HG02571 (cell line): Measurements from ENCODE around the gene IFITM2.
"Not testable (repeated sequence)": the region's sequence is repeated elsewhere in the genome, so short reads cannot be mapped to it uniquely, and the experiment has no call there.

Experiments used
- ATAC-seq: cut with Tn5 transposase; IDR thresholded peaks from one replicate; pipeline ENCODE4 v1.9.1; 2021; ENCODE audit warnings: mild to moderate bottlenecking, moderate library complexity; ENCODE audit not compliant: unreplicated experiment

IFITM2 gene

DNA sequence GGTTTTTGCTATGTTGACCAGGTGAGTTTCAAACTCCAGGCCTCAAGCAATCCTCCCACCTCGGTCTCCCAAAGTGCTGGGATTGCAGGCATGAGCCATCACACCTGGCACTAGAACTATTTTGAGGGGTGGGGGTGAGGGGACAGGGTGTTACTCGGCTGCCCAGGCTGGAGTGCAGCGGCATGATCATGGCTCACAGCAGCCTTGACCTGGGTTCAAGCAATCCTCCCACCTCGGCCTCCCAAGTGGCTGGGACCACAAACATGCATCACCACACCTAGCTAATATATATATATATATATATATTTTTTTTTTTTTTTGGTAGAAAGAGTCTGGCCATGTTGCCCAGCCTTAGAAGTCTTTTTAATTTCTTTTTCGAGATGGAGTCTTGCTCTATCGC, 30.1 kb downstream of the IFITM2 start:
- no peak for ATAC-seq

DNA sequence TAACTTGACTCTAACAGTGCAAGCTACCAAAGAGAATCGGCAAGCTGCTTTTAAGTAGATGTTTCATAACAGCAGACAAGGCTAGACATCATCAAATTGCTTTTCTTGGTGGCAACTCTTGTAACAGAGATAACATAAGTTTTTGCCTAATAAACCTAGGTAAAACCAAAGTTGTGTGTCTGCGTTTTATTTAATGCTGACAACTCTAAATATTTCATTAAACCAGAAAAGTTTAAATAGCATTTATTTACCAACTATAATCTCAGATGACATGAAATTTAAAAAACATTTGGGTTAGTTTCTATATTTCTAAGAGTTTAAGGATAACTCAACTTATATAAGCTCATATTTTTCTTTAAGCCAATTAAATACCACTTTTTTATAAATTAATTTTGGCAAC, 32.3 kb downstream of the IFITM2 start:
- ATAC-seq = no peak

DNA sequence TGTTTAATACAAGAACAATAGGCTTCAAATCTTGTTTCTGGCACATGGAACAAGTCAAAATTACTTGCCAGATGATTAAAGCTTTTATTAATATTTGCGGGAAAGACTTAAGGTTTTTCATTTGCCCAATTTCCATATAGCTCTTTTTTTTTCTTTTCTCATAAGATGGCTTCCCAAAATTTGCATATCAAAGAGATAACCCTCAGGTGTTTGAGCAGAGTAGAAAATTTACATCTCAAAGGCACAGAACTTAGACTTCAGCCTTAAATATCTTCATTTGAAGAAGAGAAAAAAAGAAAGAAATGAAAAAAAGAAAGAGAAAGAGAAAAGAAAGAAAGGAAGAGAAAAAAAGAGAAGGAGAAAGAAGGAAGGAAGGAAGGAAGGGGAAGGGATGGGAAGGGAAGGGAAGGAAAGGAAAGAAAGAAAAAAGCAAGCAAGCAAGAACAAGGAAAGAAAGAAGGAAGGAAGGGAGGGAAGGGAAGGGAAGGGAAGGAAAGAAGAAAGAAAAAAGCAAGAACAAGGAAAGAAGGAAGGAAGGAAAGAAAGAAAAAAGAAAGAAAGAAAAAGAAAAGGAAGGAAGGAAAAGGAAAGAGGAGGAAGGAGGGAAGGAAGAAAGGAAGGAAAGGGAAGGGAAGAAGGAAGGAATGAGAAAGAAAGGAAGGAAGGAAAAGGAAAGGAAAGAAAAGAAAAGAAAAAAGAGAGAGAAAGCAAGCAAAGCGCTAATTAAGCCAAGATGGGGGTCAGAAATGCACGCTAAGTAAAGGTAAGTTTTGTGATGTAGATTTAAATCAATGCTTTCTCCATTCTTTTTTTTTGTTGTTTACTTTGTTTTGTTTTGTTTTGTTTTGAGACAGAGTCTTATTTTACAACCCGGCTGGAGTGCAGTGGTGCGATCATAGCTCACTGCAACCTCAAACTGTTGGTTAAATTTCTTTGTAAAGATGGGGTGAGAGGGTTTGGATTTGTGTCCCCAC, 33.2 kb downstream of the IFITM2 start:
- ATAC-seq = no peak

DNA sequence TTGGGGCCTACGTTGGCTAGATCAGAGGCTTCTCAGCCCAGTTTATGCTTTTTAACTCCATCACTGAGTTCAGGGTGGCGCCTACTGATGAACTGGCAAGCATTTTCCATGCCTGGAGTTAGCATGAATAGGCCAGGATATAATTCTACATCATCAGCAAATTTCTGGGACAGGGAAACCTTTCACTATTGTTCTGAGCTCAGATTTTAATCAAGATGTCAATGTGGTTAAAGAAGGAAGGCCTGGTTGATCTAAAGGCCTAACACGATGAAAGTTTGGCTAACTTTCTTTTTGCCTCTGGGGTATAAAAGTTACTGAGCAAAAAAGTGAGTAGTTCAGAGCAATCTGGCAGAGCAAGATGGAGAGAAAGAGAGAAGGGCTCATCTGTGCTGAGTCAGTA, 34.7 kb downstream of the IFITM2 start:
- no peak for ATAC-seq

DNA sequence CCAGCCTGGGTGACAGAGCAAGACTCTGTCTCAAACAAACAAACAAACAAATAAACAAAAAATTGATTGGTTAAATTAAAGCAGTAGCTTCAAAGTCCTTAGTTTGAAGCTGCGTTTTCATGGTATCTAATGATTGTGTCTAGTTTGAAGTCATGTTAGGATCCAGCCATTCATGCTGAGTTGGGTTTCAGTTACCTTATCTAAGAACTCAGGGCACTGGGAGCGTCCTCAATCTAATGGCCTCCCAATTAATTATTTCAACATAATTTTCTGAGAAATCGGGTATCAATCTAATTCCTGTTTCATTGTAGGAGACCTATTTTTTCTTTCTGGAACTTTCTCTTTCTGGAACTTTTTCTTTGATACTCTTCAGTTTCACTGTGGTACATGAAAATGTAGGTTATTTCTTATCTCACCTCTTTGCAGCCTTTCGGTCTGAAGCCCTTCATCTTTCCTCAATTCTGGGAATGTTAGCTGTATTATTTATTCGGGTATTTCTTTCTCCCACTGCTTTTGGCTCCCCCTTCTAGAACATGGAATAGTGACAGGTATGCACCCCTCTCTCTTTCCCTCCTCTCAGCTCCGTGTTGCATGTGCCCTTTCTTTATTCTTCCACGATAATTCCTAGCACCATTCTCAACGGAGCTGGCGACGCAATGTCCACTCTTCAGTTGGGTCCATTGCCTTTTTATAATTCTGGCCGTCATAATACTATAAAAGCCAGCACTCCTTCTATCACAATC, 37.4 kb downstream of the IFITM2 start:
- ATAC-seq = no peak

DNA sequence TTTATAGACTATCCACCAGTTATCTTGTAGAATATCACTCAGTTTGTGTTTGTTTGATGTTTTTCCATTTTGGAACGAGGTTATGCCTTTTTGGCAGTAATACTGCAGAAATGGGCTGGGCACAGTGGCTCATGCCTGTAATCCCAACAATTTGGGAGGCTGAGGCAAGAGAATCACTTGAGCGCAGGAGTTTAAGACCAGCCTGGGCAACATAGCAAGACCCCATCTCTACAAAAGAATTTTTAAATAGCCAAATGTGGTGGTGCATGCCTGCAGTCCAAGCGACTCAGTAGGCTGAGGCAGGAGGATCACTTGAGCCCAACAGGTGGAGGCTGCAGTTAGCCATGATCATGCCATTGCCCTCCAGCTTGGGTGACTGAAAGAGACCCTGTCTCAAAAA, 38.9 kb downstream of the IFITM2 start:
- ATAC-seq = no peak

DNA sequence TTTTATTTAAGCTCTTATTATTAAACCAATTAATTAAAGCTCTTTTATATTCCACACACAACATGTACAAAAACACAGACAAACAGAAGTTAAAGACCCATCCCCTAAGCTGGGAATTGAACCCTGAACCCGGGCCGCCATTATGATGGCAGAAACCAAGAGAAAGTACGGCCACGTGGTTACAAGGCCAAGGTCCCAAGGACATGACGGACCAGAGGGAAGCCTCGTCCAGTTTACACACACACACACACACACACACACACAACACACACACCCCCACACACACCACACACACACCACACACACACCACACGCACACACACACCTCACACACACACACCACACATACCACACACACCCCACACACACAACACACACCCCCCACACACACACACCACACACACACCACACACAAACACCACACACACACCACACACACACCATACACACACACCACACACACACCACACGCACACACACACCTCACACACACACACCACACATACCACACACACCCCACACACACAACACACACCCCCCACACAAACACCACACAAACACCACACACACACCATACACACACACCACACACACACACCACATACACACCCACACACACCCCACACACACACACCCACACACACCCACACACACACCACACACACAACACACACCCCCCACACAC, 41.8 kb downstream of the IFITM2 start:
- not testable (repeated sequence) for ATAC-seq

DNA sequence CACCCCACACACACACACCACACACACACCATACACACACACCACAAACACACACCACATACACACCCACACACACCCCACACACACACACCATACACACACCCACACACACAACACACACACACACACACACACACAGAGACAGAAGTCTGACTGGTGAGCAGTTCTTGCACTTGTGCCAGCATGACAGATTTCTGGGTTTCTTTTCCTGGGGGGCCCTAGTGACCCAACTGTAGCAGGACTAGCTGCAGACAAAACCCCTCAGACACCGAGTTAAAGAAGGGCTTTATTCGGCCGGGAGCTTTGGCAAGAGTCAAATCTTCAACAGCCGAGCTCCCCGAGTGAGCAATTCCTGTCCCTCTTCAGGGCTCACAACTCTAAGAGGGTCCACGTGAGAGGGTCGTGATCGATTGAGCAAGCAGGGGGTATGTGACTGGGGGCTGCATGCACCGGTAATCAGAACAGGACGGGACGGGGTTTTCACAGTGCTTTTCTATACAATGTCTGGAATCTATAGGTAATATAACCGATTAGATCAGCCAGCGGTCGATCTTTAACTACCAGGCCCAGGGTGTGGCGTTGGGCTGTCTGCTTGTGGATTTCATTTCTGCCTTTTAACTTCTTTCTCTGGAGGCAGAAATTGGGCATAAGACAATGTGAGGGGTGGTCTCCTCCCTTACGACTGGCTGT, 42.6 kb downstream of the IFITM2 start:
- not testable (repeated sequence) for ATAC-seq

DNA sequence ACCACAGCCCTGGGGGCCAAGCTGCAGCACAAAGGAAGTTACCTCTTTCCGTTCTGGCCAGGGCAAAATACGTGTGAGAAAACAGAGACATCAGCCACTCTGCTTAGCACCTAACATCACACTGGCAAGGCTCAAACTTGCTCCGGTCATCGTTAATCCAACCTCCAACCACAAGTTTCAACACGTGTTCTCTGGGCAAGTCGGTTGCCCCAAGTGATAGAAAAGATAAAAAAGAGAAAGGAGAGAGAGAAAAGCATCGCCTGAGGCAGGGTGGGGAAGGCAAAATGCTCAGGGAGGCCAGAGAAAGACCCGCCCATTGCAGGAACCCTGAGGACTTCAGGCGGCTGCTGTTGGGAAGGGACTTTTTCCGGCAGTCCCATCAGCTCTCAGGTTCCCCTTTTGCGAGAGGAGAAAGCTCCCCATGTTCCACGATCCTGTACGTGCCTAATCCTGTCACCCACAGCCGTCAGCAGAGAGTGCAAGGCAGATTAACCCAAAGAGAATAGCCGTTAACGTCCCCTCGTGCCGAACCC, 43.2 kb downstream of the IFITM2 start:
- no peak for ATAC-seq

DNA sequence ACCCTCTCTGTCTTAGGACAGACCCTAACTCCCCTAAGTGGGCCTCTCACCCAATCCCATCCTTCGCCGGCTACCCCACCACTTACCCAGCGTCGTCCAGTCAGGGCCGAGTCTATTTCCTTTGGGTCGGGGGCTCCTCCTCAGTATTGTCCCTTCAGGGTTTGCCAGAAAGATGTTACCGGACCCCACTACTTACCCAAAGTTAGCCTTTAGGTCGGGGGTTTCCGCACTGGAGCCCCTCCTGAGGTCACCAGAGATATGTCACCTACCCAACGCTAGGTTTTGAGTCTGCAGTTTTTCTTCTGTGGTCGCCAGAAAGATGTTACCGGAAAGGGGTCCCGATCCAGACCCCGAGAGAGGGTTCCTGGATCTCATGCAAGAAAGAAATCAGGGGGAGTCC, 43.8 kb downstream of the IFITM2 start:
- ATAC-seq = no peak

DNA sequence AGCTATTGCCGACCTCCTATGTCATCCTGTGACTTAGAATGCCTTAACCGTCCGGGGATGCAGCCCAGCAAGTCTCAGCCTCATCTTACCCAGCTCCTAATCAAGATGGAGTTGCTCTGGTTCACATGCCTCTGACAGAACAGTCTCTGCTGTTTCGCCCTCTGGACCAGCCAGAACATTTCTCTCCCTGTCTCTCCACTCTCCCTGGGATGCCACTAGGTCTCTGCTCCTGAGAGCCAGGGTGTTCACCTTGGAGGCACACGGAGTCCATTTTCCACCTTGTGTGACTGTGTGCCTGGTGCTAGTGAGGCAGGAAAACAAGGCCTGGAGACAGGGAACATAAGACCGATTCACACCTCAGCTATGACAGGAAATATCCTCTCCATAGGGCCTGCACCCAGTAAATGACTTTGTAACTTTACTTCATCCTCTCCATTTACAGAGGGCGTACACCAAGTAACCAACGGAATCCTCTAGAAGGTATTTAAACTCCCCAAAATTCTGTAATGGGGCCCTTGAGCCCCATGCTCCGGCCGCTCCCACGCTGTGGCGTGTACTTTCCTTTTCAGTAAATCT, 44.9 kb downstream of the IFITM2 start:
- no peak for ATAC-seq

DNA sequence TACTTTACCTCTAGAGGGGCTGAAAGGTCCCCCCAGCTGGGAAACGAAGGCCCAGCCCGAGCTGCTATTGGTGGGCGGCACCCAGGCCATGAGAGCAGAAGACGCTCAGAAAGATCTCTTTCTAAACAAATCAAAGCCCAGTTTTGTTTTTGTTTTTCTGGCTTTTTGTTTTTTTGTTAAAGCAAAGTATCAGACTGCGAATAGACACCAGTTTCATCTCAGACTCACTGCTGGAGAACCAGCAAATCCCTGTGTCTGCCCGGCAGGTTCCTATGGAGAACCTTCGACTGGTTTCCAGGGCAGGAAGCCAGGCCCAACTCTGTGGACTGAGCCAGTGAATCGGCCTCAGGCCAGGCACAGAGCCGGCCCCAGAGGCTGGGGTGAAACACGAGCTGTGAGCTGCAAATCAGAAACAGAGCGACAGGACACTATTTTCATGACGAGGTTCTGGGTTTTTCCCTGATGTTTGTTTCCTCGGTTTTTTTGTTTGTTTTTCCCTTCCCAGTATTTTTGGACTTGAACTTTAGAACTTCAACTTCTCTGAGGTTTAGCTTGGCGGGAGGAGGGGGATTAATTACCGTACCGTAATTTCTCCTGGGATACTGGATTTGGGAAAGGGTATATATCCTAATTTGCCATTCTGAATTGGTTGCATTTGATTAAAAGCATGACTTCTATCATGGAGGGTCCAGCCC, 45.7 kb downstream of the IFITM2 start:
- no peak for ATAC-seq

DNA sequence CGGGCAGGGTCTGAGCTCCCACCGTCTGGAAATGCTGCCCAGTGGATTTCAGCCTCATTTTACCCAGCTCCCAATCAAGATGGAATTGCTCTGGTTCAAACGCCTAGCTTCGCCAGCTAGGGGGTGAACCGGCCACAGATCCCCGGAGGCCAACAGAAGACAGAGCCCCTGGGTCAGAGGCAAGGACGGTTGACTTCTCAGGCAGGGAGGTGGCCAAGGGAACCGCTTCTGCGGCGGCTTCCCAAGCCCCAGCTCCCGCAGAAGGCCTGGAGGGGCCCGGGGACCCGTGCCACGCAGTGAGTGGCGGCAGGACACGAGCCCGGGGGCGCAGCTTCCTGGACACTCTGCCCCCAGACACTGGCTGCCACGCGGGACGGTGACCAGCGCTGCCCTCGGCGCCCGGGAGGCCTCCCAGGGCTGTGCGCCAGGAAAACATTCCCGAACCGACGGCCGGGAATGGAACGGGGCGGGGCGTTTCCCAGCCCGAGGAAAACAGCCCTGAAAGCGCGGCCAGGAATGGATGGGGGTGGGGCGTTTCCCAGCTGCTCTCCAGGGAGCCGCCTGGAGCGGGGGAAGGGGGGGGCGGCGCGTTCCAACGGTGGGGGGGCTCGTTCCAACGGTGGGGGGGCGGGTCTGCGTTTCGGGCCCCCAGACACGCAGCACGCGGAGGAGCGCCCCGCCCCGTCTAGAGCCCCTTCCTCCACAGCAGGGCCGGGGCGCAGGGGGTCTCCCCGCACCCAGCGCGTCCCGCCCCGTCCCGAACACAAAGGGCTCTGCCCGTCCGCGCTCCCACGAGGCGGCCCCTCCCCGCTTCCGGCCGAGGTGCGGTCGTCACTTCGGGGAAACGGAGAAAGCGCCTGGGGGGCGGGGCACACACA, 48.2 kb downstream of the IFITM2 start:
- no peak for ATAC-seq

DNA sequence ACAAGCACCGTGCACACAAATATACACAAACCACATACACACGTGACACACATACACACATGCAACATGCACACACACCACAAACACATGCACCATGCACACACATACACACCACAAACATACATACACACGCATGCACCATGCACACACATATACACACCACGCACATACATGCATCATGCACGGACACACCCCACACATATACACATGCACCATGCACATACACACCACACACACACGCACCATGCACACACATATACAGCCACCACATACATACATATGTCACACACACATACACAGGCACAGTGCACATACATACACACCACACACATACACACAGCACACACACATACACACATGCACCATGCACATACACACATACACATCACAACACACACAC, 49.0 kb downstream of the IFITM2 start:
- ATAC-seq = no peak

DNA sequence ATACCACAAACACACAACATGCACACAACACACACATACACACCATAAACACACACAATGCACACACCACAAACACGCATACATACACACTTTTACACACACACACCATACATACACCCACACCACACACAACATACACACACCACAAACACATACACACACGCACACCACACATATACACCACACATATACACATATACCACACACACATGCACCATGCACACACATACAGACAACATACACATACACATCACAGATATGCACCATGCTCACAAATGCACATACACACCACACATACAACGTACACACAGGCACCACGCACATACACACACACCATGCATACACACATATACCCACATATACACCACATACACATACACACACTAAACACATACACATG, 50.0 kb downstream of the IFITM2 start:
- no peak for ATAC-seq

DNA sequence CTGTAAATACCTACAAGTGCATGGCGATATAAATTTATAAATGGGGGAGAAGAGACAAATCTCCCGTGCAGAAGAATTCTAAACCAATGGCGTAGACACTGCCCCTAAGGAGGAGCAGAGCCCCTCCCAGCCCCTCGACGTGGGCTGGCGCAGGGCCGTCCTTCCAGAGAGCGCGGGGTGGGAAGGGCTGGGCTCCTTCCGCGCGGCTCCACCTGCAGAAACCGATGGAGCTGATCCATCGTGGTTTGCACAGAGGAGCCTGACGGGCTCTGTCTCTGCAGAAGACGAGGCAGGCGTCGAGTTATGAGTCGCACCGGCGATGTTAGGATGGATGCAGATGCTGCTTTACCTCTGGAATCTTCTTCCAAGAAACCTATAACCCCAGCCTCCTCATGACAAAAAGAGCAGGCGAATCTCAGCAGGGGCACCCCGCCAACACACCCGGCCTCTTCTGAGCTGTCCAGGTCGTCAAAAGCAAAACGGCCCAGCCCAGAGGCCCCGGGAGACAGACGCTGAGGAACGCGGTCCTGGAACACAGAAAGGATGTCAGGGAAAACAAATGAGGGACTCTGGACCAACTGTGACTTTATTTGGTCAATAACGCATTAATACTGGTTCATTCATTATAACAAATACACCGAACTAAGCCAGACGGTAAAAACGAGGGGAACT, 50.6 kb downstream of the IFITM2 start:
- no peak for ATAC-seq
